A549 (cell line): ENCODE measurements around the gene PAIP1. TPM values are rescaled to one million over a fixed set of nuclear protein-coding genes. Genes with fewer than 3 reads are reported as not detected.
"Not testable (repeated sequence)": the region's sequence is repeated elsewhere in the genome, so short reads cannot be mapped to it uniquely, and the experiment has no call there.

ENCODE experiments used
- ATAC-seq, 2 experiments: fragments of 200-7000 bp in 1 of 2; fragments of >200 bp in 1 of 2; cut with Nextera tagmentation in 1 of 2; cut with Tn5 transposase in 1 of 2; 3 replicates each; pipeline versions ENCODE4 v1.8.0 to v1.9.1; 2018 to 2020; ENCODE audit warnings: mild to moderate bottlenecking in 1 of 2, moderate library complexity in 1 of 2
- CTCF ChIA-PET: fragments of 300-600 bp; sonication (Branson Sonifier 250); formaldehyde crosslinking; extraction: SDS; loops from one replicate; lab custom pipeline; 2021; ENCODE audit warnings: antibody characterized with exemption, inconsistent platforms; lab: Yijun Ruan, JAX
- POLR2A ChIA-PET: fragments of 350-600 bp; formaldehyde crosslinking; extraction: SDS; loops from one replicate; lab custom pipeline; 2021; ENCODE audit warnings: antibody characterized with exemption, inconsistent platforms; lab: Yijun Ruan, JAX
- DNase-seq, 2 experiments: peaks; one replicate each; pipeline versions ENCODE4 v3.0.0 to v3.0.0-alpha.2; 2011 to 2016; ENCODE audit warnings: low read depth in 1 of 2, low spot score in 1 of 2
- FAIRE-seq: peaks from 2 replicates; lab custom pipeline; 2011; peaks lifted over from hg19 to GRCh38; lab: Jason Lieb, UNC
- H3K27ac ChIP-seq, 2 experiments: fragments of >200 bp; sonication (Bioruptor Twin); formaldehyde crosslinking; 3 replicates each; pipeline ENCODE4 v1.5.1; 2016 to 2017
- H3K4me1 ChIP-seq: fragments of >200 bp; sonication (Bioruptor Twin); formaldehyde crosslinking; 3 replicates; pipeline ENCODE4 v1.6.1; 2016
- H3K4me2 ChIP-seq: fragments of >200 bp; sonication (Bioruptor Twin); formaldehyde crosslinking; 3 replicates; pipeline ENCODE4 v1.6.1; 2016
- H3K4me3 ChIP-seq: fragments of >200 bp; sonication (Bioruptor Twin); formaldehyde crosslinking; 3 replicates; pipeline ENCODE4 v1.5.1; 2016
- H3K9me3 ChIP-seq: fragments of >200 bp; sonication (Bioruptor Twin); formaldehyde crosslinking; 3 replicates; pipeline ENCODE4 v1.6.1; 2016
- CHD4 ChIP-seq: fragments of 200-600 bp; sonication (generic); IDR thresholded peaks from 2 replicates; pipeline ENCODE4 v1.6.1; 2016; ENCODE audit warnings: antibody characterized with exemption, mild to moderate bottlenecking, borderline replicate concordance
- EHF ChIP-seq: fragments of 250-450 bp; sonication (Bioruptor Pico); IDR thresholded peaks from 2 replicates; pipeline ENCODE4 v1.5.0; 2020; ENCODE audit warnings: mild to moderate bottlenecking
- EHMT2 ChIP-seq: fragments of 200-600 bp; sonication (generic); IDR thresholded peaks from 2 replicates; pipeline ENCODE4 v1.6.1; 2016; ENCODE audit warnings: antibody characterized with exemption, low read depth, mild to moderate bottlenecking, moderate library complexity
- EP300 ChIP-seq, 2 experiments: fragments of >200 bp; sonication (Bioruptor Twin); formaldehyde crosslinking; IDR thresholded peaks; 2 replicates in 1 of 2; 3 replicates in 1 of 2; pipeline ENCODE4 v1.6.1; 2016 to 2017
- FOSB ChIP-seq: fragments of 250-450 bp; sonication (Bioruptor Pico); IDR thresholded peaks from 2 replicates; pipeline ENCODE4 v1.5.0; 2020; ENCODE audit warnings: mild to moderate bottlenecking, moderate library complexity
- GATA3 ChIP-seq: IDR thresholded peaks from 2 replicates; pipeline ENCODE4 v1.6.1; 2012; ENCODE audit warnings: borderline replicate concordance
- JUNB ChIP-seq: fragments of >200 bp; sonication (Bioruptor Twin); formaldehyde crosslinking; IDR thresholded peaks from 2 replicates; pipeline ENCODE4 v1.6.1; 2016
- KDM1A ChIP-seq: fragments of 200-600 bp; sonication (generic); IDR thresholded peaks from 2 replicates; pipeline ENCODE4 v1.6.1; 2016; ENCODE audit warnings: low read depth, mild to moderate bottlenecking
- MAFK ChIP-seq: fragments of 450-650 bp; IDR thresholded peaks from 2 replicates; pipeline ENCODE4 v1.6.1; 2014; ENCODE audit not compliant: partially characterized antibody
- MAZ ChIP-seq: fragments of 150-350 bp; IDR thresholded peaks from 2 replicates; pipeline ENCODE4 v1.6.1; 2014; ENCODE audit warnings: antibody characterized with exemption, low read depth, low read length, borderline replicate concordance
- NPAS2 ChIP-seq: fragments of 250-450 bp; sonication (Bioruptor Pico); IDR thresholded peaks from 2 replicates; pipeline ENCODE4 v1.8.0; 2022; ENCODE audit warnings: mild to moderate bottlenecking, moderate library complexity, borderline replicate concordance
- POLR2A ChIP-seq: IDR thresholded peaks from 2 replicates; pipeline ENCODE4 v1.6.1; 2012; ENCODE audit warnings: mild to moderate bottlenecking, low read length
- POLR2AphosphoS2 ChIP-seq: conservative IDR thresholded peaks from 2 replicates; pipeline ENCODE4 v1.6.1; 2012; ENCODE audit warnings: low read length, improper control_type of control experiment, inconsistent platforms
- RFX5 ChIP-seq: fragments of 450-650 bp; IDR thresholded peaks from 2 replicates; pipeline ENCODE4 v1.7.1; 2014; ENCODE audit warnings: antibody characterized with exemption, mild to moderate bottlenecking, moderate library complexity
- SMC3 ChIP-seq: fragments of >200 bp; sonication (Bioruptor Twin); formaldehyde crosslinking; IDR thresholded peaks from 3 replicates; pipeline ENCODE4 v1.6.1; 2018; ENCODE audit warnings: inconsistent platforms
- TFCP2L1 ChIP-seq: fragments of 250-450 bp; sonication (Bioruptor Pico); IDR thresholded peaks from 2 replicates; pipeline ENCODE4 v1.5.0; 2021; ENCODE audit warnings: mild to moderate bottlenecking
- ZNF302 ChIP-seq: fragments of 250-450 bp; sonication (Bioruptor Pico); IDR thresholded peaks from 2 replicates; pipeline ENCODE4 v1.9.0; 2021; ENCODE audit warnings: inconsistent platforms, mild to moderate bottlenecking, moderate library complexity
- WGBS: methylation state at CpG from one replicate; pipeline ENCODE4 v1.1.6; 2017; ENCODE audit errors: missing lambda C conversion rate; 5-methylcytosine and 5-hydroxymethylcytosine counted together
- polyA plus RNA-seq, 4 experiments: library from polyadenylated mRNA; depleted of rRNA in 3 of 4; stranded (reverse); fragments of >200 nt; fragmentation: RNase III in 1 of 4; extraction: RNeasy Plus Mini Kit Qiagen cat#74134 plus additional on column Dnase treatment in 1 of 4; gene quantifications; 2 replicates in 3 of 4; 3 replicates in 1 of 4; pipeline ENCODE4 v1.2.3, GENCODE V29; 2011 to 2017
- TF ChIP-seq, protein P1 (sequence below): fragments of 200-600 bp; sonication (generic); IDR thresholded peaks from 2 replicates; pipeline ENCODE4 v1.6.1; 2016; ENCODE audit warnings: antibody characterized with exemption, mild to moderate bottlenecking, moderate library complexity

PAIP1 gene
- polyA plus RNA-seq, 2 of the 4 experiments (the other 2 are of a cell fraction), result 89.6 to 188 TPM

DNA sequence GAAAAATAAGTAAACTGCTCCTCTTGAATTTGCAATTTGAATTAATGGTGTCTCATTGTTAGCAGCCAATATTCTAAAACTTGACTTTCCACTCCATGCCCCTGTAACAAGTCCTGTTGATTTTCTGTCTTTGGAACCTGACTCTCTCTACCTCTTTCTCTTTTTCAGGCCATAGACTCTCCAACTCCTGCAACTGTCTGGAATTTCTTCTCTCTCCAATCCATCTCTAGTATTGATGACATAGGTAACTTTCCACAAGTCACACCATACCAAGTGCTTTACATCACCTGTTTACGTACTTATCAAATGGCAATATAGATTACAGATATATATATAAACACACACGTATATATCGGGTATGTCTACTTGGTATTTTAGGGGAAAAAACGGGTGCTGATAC, 42.9 kb downstream of the PAIP1 start:
- CTCF ChIA-PET, result interaction anchor here (1.6 kb wide), 1 partner anchor 30 kb away, joined by 5 read pairs; the partner anchor contains the start of gene TMEM267
- Histone ChIP-seq H3K4me2 (peak overlapping the region; percentile 92), H3K4me3 (peak overlapping the region; percentile 72), H3K9me3 (no peaks in the 10 kb centered on the region), H3K4me1 (peaks cover 10% of the 10 kb centered on the region; the same call in 2 of the 3 replicates), H3K27ac (peak overlapping the region; percentile 84 to 88)
- TF ChIP-seq MAZ, result no peak
- TF ChIP-seq ZNF302 (CRISPR knock-in tag), result no peak
- no peak for TF ChIP-seq MAFK
- no peak for TF ChIP-seq SMC3
- no peak for TF ChIP-seq JUNB
- no peak for TF ChIP-seq NPAS2 (CRISPR knock-in tag)
- no peak for TF ChIP-seq GATA3
- no peak for TF ChIP-seq POLR2AphosphoS2
- no peak for TF ChIP-seq RFX5
- POLR2A ChIA-PET, result interaction anchor here (1.3 to 2.2 kb wide), 2 partner anchors 30 to 392 kb away, joined by 7 to 41 read pairs; partner anchors contain the start of gene TMEM267
- ATAC-seq (no peak), FAIRE-seq (no peak), DNase-seq (no peak)
- 23% methylated on average over 4 of the region's 4 CpGs for WGBS

DNA sequence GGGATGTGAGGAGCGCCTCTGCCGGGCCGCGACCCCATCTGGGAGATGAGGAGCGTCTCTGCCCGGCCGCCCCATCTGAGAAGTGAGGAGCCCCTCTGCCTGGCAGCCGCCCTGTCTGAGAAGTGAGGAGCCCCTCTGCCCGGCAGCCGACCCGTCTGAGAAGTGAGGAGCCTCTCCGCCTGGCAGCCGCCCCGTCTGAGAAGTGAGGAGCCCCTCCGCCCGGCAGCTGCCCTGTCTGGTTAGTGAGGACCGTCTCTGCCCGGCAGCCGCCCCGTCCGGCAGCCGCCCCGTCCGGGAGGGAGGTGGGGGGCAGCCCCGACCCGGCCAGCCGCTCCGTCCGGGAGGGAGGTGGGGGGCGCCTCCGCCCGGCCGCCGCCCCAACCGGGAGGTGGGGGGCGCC, 45.8 kb downstream of the PAIP1 start:
- H3K4me2 ChIP-seq, DNase-seq, H3K27ac ChIP-seq, CTCF ChIA-PET, H3K9me3 ChIP-seq, POLR2A ChIA-PET, ATAC-seq, FAIRE-seq, H3K4me3 ChIP-seq: not testable (repeated sequence)
- no CpG with 5 or more reads among the region's 36 CpGs for WGBS
- H3K4me1 ChIP-seq, result peaks cover 10% of the 10 kb centered on the region; the same call in 2 of the 3 replicates

DNA sequence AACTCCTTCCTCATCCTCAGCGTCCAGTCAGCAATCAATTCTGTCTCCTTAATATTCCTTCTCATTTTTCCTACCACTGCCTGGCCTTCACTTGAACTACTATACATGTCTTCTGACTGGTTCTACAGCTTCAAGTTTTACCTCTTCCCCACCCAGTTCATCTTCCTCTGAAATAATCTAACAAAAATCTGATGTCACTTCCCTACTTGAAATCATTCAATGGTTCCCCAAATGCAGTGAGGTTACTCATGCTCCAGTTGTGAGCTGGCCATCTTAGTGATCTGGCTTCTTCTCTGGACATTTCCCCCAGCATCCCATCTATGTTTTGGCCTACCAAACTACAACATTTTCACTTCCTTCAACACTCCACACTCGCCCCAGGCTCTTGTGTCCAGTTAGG, 58.3 kb downstream of the PAIP1 start:
- POLR2A ChIA-PET, result interaction anchor here (0.7 kb wide), 1 partner anchor 16 kb away, joined by 3 read pairs; the partner anchor contains the start of gene C5orf34
- DNase-seq (no peak), ATAC-seq (no peak), FAIRE-seq (no peak)
- CTCF ChIA-PET, result interaction anchor here (1.4 kb wide), 1 partner anchor 14 kb away, joined by 9 read pairs; the partner anchor contains the start of gene TMEM267
- Histone ChIP-seq H3K4me3 (no peak overlapping the region), H3K27ac (no peak overlapping the region), H3K9me3 (no peaks in the 10 kb centered on the region), H3K4me2 (no peak overlapping the region), H3K4me1 (no peaks in the 10 kb centered on the region)
- TF ChIP-seq JUNB, result no peak
- TF ChIP-seq SMC3, result no peak
- TF ChIP-seq TFCP2L1, result no peak
- 70% methylated on average over 2 of the region's 2 CpGs for WGBS

DNA sequence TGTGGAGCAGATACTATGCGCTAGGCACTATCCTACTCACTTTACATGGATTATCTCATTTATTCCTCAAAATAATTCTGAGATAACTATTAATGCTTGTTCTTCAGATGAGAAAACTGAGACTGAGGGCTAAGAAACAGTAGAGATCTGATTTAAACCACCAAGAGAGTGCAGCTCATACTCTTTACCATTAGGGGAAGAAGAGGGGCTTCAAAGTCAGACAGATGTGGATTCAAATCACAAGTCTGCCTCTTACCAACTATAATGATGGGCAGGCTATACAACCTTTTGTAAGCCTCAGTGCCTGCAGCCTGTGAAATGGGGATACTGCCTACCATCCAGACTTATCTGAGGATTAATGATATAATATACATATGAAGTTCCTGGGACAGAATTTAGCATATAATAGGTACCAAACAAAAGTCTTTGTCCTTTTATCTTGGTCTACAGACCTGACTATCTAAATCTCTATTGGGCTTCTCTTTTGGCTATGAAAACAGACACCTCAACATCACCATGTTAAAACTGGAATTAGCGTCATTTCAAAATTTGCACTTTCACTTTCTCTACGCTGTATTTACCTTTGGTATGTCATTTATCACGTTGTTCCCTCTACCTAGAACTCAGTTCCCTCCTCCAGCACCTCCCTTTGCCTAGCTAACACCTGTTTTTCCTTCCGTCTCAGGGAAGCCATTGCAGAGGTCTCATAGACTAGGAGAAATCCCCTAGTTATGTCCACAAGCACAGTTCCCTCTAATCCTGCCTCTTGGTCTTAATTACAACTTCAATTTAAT, 59.4 kb downstream of the PAIP1 start:
- CTCF ChIA-PET, result interaction anchor here (1.3 kb wide), 1 partner anchor 13 kb away, joined by 5 read pairs; the partner anchor contains the start of gene TMEM267
- ATAC-seq (0 out of 6 replicates have a peak, but pooled peaks of 1 of the 2 experiments have one; percentile 41), DNase-seq (no peak), FAIRE-seq (no peak)
- POLR2A ChIA-PET, result interaction anchor here (0.6 to 0.8 kb wide), 2 partner anchors 14 kb away, joined by 3 read pairs; partner anchors contain the start of gene TMEM267
- H3K9me3 ChIP-seq, result no peaks in the 10 kb centered on the region
- H3K4me3 ChIP-seq, result no peak overlapping the region
- 78% methylated on average over 5 of the region's 5 CpGs for WGBS
- no peak overlapping the region for H3K27ac ChIP-seq
- no peaks in the 10 kb centered on the region for H3K4me1 ChIP-seq
- no peak for TF ChIP-seq CHD4
- no peak for TF ChIP-seq POLR2A
- no peak for TF ChIP-seq FOSB
- no peak for TF ChIP-seq EHF
- TF ChIP-seq EHMT2, result no peak
- no peak for TF ChIP-seq KDM1A
- TF ChIP-seq EP300 (IDR thresholded peaks at IDR 0.05), result no peak
- TF ChIP-seq, protein P1, sequence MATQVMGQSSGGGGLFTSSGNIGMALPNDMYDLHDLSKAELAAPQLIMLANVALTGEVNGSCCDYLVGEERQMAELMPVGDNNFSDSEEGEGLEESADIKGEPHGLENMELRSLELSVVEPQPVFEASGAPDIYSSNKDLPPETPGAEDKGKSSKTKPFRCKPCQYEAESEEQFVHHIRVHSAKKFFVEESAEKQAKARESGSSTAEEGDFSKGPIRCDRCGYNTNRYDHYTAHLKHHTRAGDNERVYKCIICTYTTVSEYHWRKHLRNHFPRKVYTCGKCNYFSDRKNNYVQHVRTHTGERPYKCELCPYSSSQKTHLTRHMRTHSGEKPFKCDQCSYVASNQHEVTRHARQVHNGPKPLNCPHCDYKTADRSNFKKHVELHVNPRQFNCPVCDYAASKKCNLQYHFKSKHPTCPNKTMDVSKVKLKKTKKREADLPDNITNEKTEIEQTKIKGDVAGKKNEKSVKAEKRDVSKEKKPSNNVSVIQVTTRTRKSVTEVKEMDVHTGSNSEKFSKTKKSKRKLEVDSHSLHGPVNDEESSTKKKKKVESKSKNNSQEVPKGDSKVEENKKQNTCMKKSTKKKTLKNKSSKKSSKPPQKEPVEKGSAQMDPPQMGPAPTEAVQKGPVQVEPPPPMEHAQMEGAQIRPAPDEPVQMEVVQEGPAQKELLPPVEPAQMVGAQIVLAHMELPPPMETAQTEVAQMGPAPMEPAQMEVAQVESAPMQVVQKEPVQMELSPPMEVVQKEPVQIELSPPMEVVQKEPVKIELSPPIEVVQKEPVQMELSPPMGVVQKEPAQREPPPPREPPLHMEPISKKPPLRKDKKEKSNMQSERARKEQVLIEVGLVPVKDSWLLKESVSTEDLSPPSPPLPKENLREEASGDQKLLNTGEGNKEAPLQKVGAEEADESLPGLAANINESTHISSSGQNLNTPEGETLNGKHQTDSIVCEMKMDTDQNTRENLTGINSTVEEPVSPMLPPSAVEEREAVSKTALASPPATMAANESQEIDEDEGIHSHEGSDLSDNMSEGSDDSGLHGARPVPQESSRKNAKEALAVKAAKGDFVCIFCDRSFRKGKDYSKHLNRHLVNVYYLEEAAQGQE, result no peak
- TF ChIP-seq, all 56 proteins: peak for 0
- H3K4me2 ChIP-seq, result no peak overlapping the region
